HT1080 (cell line): Measurements from ENCODE around the gene BFAR. TPM values are rescaled to one million over a fixed set of nuclear protein-coding genes. Genes with fewer than 3 reads are reported as not detected.
"Not testable (repeated sequence)": the region's sequence is repeated elsewhere in the genome, so short reads cannot be mapped to it uniquely, and the experiment has no call there.

Experiments used
- DNase-seq: peaks from one replicate; pipeline ENCODE4 v3.0.0-alpha.2; 2015; ENCODE audit warnings: low read depth
- small RNA-seq: library from RNA; depleted of rRNA; stranded (forward); fragments of <200 nt; gene quantifications from one replicate; pipeline ENCODE3, GENCODE V24; 2014
- total RNA-seq: library from RNA; depleted of rRNA; stranded (reverse); fragments of >200 nt; shearing (Covaris generic); gene quantifications from 2 replicates; pipeline ENCODE4 v1.2.3, GENCODE V29; 2014; rRNA removed

BFAR gene
- total RNA-seq, 1 experiment from 2014 or later = 92.3 TPM

DNA sequence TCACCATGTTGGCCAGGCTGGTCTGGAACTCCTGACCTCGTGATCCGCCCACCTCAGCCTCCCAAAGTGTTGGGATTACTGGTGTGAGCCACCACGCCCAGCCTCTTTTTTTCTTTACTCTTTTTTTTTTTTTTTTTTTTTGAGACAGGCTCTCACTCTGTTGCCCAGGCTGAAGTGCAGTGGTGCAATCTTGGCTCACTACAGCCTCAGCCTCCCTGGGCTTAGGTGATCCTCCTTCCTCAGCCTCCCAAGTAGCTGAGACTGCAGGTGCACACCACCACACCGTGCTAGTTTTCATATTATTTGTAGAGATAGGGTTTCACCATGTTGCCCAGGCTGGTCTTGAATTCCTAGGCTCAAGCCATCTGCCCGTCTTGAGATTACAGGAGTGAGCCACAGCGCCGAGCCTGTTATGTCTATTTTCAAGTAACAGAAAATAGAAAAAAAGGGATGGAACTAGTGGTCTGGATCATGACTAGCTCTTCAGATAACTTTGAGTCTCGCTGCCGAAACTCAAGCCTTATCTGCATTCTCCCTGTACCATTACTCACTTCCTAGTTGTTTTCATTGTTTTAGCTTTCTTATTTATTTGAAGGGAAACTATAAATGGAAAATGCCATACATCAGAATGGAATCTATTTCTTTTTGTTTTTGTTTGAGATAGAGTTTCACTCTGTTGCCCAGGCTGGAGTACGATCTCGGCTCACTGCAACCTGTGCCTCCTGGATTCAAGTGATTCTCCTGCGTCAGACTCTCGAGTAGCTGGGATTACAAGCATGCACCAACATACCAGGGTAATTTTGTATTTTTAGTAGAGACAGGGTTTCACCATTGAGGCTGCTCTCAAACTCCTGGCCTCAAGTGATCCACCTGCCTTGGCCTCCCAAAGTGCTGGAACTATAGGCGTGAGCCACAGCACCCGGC, 53.4 kb downstream of the BFAR start:
- DNase-seq = not testable (repeated sequence)

DNA sequence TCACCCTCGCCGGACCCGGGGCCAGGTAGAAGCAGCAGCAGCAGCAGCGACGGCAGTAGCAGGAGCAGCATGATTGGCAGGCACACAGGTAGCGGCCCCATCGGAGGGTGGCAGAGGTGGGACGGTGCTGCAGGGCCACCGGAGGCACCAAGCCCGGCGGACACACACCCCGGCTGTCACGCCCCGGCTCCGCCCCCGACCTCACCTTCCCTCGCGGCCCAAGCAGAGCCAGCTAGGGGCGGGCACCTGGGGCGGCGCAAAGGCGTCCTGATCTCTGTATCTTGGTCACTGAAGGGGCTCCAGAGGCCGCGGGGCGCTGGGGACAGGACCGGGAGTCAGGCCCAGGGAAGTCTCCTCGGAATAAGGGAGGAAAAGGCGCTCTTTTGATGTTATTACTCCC, 61.4 kb downstream of the BFAR start, which contains the start of gene PLA2G10:
Gene PLA2G10, minus strand, starts transcription at position 180 of the 400 bp plus-strand sequence. Its CDS starts 79 bp downstream, at position 101.
- not testable (repeated sequence) for DNase-seq

DNA sequence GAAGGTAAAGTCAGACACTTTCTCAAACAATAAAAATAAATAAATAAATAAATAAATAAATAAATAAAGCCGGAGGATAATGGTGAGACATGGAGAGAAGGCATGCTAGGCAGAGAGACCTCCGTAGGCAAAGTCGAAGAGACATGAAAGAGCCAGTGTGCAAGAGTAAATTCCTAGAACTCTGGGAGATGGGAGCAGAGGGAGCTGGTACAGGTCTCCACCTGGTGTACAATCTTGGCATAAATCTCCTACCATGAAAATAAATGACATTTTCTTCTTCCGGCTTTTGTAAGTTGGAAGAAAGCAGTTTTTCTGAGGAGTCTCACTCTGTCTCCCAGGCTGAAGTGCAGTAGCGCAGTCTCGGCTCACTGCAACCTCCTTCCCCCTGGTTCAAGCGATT, 69.1 kb downstream of the BFAR start:
- DNase-seq = not testable (repeated sequence)

DNA sequence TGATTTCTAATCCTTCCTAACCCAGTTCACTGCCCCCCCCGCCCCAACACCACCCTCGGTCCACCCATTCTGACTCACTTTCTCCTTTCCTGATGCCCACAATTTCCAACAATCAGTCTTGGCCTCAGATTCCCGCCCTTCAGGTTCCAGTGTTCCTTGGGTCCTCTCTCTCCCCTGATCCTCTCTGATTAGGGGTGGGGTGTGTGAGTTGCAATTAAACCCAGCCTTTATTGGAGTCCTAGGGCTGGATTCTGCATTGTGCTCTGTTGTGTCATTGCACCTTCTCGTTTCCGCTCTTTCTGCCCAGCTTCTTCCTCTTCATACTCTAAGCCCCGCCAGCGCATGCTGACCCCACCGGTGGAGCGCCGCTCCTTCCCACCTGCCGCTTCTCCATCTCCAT, 69.9 kb downstream of the BFAR start:
- not testable (repeated sequence) for DNase-seq

DNA sequence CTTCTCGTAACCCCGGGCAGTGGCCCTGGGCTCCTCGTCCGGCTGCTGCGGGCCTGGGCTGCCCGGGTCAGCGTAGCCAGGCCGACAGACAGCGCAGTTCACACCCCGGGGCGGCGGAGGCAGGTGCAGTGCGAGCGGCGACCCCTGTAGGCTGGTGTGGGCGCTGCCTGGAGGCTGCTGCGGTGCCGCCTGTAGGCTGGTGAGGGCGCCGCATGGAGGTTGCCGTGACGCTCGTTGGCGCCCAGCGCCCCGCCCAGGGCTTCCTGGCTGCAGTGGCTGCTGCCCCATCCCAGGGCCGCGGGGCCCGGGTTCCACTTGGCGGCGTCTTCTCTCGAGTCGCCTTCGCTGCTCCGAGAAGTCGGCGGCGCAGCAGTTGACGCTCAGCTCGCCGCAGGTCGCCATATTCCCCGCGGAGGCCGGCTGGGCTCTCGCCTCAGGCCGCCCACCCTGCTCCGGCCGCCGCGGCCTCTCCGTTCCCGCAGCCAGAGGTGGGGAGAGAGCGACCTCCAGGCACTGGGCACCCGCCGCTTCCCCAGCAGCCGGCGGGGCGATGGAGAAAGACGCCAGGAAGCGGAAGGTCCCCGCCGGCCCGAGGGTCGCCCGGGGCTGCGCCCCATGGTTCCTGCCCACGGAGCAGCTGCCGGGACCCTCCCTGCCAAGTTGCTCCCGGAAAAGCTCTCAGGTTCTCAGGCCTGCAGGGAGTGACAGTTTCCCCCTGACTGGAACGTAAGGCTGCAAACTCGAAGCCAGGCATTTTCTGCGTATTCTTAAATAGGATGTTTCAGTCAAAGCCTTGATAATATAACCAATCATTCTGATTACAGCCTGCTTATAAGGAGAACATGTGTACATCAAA, 70.6 kb downstream of the BFAR start, which contains the start of gene NPIPA3:
Gene NPIPA3, plus strand, starts transcription at position 256 of the 856 bp plus-strand sequence. CDS start 5,533 bp downstream, outside the sequence.
- DNase-seq = not testable (repeated sequence)

Small RNA genes lying within 50 kb of the gene (small RNA-seq; reads per million reads assigned to genes)
- gene RN7SL274P (not detected), gene RNU7-125P (not detected)

Other genes starting within 250 kb of the BFAR start
- 30.9 and 32.1 TPM in 2 replicates for gene PARN, start 2.7 kb upstream of the BFAR start, total RNA-seq
- gene PLA2G10, start 61.4 kb downstream of the BFAR start, total RNA-seq = not detected in 2 replicates
- gene NPIPA3, start 70.5 kb downstream of the BFAR start, total RNA-seq = 0.82 and 2.6 TPM in 2 replicates
- not detected in 2 replicates for gene NPIPA2, start 109.6 kb downstream of the BFAR start, total RNA-seq
- 72.5 and 85.5 TPM in 2 replicates for gene NOMO1, start 200.8 kb downstream of the BFAR start, total RNA-seq